GM21619 (cell line): Measurements from ENCODE around the gene PACSIN2.
"Not testable (repeated sequence)": the region's sequence is repeated elsewhere in the genome, so short reads cannot be mapped to it uniquely, and the experiment has no call there.

ENCODE experiments used
- ATAC-seq: cut with Tn5 transposase; IDR thresholded peaks from one replicate; pipeline ENCODE4 v1.9.1; 2021; ENCODE audit not compliant: unreplicated experiment

The PACSIN2 gene

GRCh38 chr22:43014869-43015676 is at the start of gene PACSIN2:
TSS of gene PACSIN2 (minus strand) at chr22:43015149. CDS start at chr22:42912080, 103,069 bp downstream.
- ATAC-seq, result peak; percentile 90

- ATAC-seq, result no peak
These were observed 45.2 kb upstream of the PACSIN2 start for GRCh38 chr22:43060183-43060582.

GRCh38 chr22:43057641-43058040 is 42.7 kb upstream of the PACSIN2 start:
- no peak for ATAC-seq

- no peak for ATAC-seq
These were observed 38.2 kb upstream of the PACSIN2 start for GRCh38 chr22:43053176-43053575.

- no peak for ATAC-seq
These were observed 36.0 kb upstream of the PACSIN2 start for GRCh38 chr22:43050995-43051394.

- no peak for ATAC-seq
These were observed 32.7 kb upstream of the PACSIN2 start for GRCh38 chr22:43047605-43048004.

GRCh38 chr22:43044290-43044712 is 29.4 kb upstream of the PACSIN2 start:
- ATAC-seq, result no peak

GRCh38 chr22:43042101-43042780 is 27.3 kb upstream of the PACSIN2 start:
- no peak for ATAC-seq

- no peak for ATAC-seq
These were observed 24.9 kb upstream of the PACSIN2 start for GRCh38 chr22:43039800-43040199.

GRCh38 chr22:43038325-43038724 is 23.4 kb upstream of the PACSIN2 start:
- ATAC-seq, result no peak

- ATAC-seq, result no peak
These were observed 21.4 kb upstream of the PACSIN2 start for GRCh38 chr22:43036282-43036829.

- no peak for ATAC-seq
These were observed 20.3 kb upstream of the PACSIN2 start for GRCh38 chr22:43035250-43035649.

- no peak for ATAC-seq
These were observed 16.7 kb upstream of the PACSIN2 start for GRCh38 chr22:43031617-43032016.

GRCh38 chr22:43018615-43019014 is 3.7 kb upstream of the PACSIN2 start:
- ATAC-seq, result no peak

- no peak for ATAC-seq
These were observed 2.8 kb upstream of the PACSIN2 start for GRCh38 chr22:43017525-43018460.

- not testable (repeated sequence) for ATAC-seq
These were observed 1.2 kb upstream of the PACSIN2 start for GRCh38 chr22:43016150-43016549.

- ATAC-seq, result no peak
These were observed 711 bp upstream of the PACSIN2 start for GRCh38 chr22:43015677-43016042.

- peak; percentile 15 for ATAC-seq
These were observed 557 bp downstream of the PACSIN2 start for GRCh38 chr22:43014316-43014868.

GRCh38 chr22:43013355-43014315 is 1.3 kb downstream of the PACSIN2 start:
- no peak for ATAC-seq

- no peak for ATAC-seq
These were observed 2.6 kb downstream of the PACSIN2 start for GRCh38 chr22:43012390-43012789.
